Measurements from ENCODE around the gene IFT81.
A peak's percentile ranks its signal among the peaks of the same experiment; 100 is the strongest.
"Not testable (repeated sequence)": the region's sequence is repeated elsewhere in the genome, so short reads cannot be mapped to it uniquely, and the experiment has no call there.

The IFT81 gene

GRCh38 chr12:110108309-110109036 lies 15.7 kb upstream of the IFT81 start:
- DNase-seq, result no peak

GRCh38 chr12:110109037-110109836 lies 14.9 kb upstream of the IFT81 start:
- DNase-seq, result peak in 1 of 56 donors; percentile 8

GRCh38 chr12:110109837-110110535 lies 14.2 kb upstream of the IFT81 start:
- no peak for DNase-seq

- no peak for DNase-seq
These were observed 12.5 kb upstream of the IFT81 start for GRCh38 chr12:110111476-110112334.

GRCh38 chr12:110112335-110112660 lies 11.9 kb upstream of the IFT81 start:
- DNase-seq, result no peak

- no peak for DNase-seq
These were observed 9.6 kb upstream of the IFT81 start for GRCh38 chr12:110114528-110114937.

- no peak for DNase-seq
These were observed 8.5 kb upstream of the IFT81 start for GRCh38 chr12:110115675-110116074.

GRCh38 chr12:110116623-110117022 lies 7.5 kb upstream of the IFT81 start:
- no peak for DNase-seq

- not testable (repeated sequence) for DNase-seq
These were observed 6.9 kb upstream of the IFT81 start for GRCh38 chr12:110117210-110117609.

- no peak for DNase-seq
These were observed 6.0 kb upstream of the IFT81 start for GRCh38 chr12:110117956-110118685.

GRCh38 chr12:110122929-110123328 lies 1.2 kb upstream of the IFT81 start:
- DNase-seq, result no peak

GRCh38 chr12:110123919-110124268 lies 263 bp upstream of the IFT81 start:
- no peak for DNase-seq

GRCh38 chr12:110126557-110126956 lies 2.4 kb downstream of the IFT81 start:
- no peak for DNase-seq

GRCh38 chr12:110134691-110135411 lies 10.7 kb downstream of the IFT81 start:
- no peak for DNase-seq

- no peak for DNase-seq
These were observed 11.6 kb downstream of the IFT81 start for GRCh38 chr12:110135806-110136205.

GRCh38 chr12:110137786-110138185 lies 13.6 kb downstream of the IFT81 start:
- no peak for DNase-seq

GRCh38 chr12:110141389-110141788 lies 17.2 kb downstream of the IFT81 start:
- DNase-seq, result no peak

GRCh38 chr12:110146986-110147385 lies 22.8 kb downstream of the IFT81 start:
- DNase-seq, result no peak

- DNase-seq, result no peak
These were observed 25.0 kb downstream of the IFT81 start for GRCh38 chr12:110149086-110149660.

- no peak for DNase-seq
These were observed 32.6 kb downstream of the IFT81 start for GRCh38 chr12:110156766-110157165.
